Measurements from ENCODE around the gene ATM.

Gene ATM

GRCh38 chr11:108235633-108236032 is 12.8 kb downstream of the ATM start:
- TF ChIP-seq CTCF (IDR thresholded peaks at IDR 0.05; ENCODE audit: low read depth, low read length, missing control alignments), result no peak
- H3K4me3 ChIP-seq (ENCODE audit: low read depth, low read length), result no peak overlapping the region
- no peak for DNase-seq (ENCODE audit: low read depth)
- in situ Hi-C loops (cut with HindIII; ENCODE audit: low sequenced_read_pairs), result no loop called here

DNA sequence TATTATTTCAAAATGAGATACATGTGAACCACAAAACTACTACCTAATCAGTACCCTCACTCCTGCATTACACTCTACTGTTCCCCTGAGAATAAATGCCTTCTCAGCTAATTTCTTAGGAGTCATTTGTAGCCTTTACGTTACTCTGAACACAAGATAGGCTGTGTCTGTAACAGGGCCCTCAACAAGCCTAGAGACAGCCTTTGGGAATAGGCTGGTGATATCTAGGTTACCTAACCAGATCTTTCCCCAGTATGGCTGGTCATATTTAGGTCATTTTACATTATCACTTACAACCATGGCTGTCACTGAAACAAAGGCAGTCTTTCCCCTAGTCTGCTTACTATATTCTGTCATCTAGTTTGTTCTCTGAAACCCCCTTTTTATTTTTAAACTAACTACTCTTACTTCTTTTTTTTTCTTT is 14.2 kb downstream of the ATM start:
- no peak for DNase-seq (ENCODE audit: low read depth)
- no peak for TF ChIP-seq CTCF (IDR thresholded peaks at IDR 0.05; ENCODE audit: low read depth, low read length, missing control alignments)
- in situ Hi-C loops (cut with HindIII; ENCODE audit: low sequenced_read_pairs), result no loop called here
- H3K4me3 ChIP-seq (ENCODE audit: low read depth, low read length), result no peak overlapping the region

GRCh38 chr11:108239076-108239475 is 16.2 kb downstream of the ATM start:
- no peak overlapping the region for H3K4me3 ChIP-seq (ENCODE audit: low read depth, low read length)
- TF ChIP-seq CTCF (IDR thresholded peaks at IDR 0.05; ENCODE audit: low read depth, low read length, missing control alignments), result no peak
- in situ Hi-C loops (cut with HindIII; ENCODE audit: low sequenced_read_pairs), result no loop called here
- no peak for DNase-seq (ENCODE audit: low read depth)

- no peak overlapping the region for H3K4me3 ChIP-seq (ENCODE audit: low read depth, low read length)
- TF ChIP-seq CTCF (IDR thresholded peaks at IDR 0.05; ENCODE audit: low read depth, low read length, missing control alignments), result no peak
- in situ Hi-C loops (cut with HindIII; ENCODE audit: low sequenced_read_pairs), result no loop called here
- no peak for DNase-seq (ENCODE audit: low read depth)
Observed at GRCh38 chr11:108241330-108242037, 18.6 kb downstream of the ATM start.

DNA sequence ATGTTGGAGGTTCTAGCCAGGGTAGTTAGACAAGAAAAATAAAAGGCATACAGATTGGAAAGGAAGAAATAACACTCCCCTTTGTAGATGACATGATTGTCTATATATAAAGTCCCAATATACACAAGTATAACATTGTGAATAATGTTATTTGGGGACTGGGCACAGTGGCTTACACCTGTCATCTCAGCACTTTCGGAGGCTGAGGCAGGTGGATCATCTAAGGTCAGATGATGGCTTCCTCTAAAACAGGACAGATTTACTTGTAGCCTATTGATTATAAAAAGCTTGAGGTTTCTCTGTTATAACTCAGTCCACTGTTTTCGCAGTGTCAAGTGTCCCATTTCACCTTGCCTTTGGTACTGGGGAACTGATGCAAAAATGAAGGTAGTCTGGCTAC is 19.6 kb downstream of the ATM start:
- DNase-seq (ENCODE audit: low read depth), result no peak
- in situ Hi-C loops (cut with HindIII; ENCODE audit: low sequenced_read_pairs), result no loop called here
- TF ChIP-seq CTCF (IDR thresholded peaks at IDR 0.05; ENCODE audit: low read depth, low read length, missing control alignments), result no peak
- H3K4me3 ChIP-seq (ENCODE audit: low read depth, low read length), result no peak overlapping the region

GRCh38 chr11:108246308-108246707 is 23.4 kb downstream of the ATM start:
- DNase-seq (ENCODE audit: low read depth), result no peak
- no peak for TF ChIP-seq CTCF (IDR thresholded peaks at IDR 0.05; ENCODE audit: low read depth, low read length, missing control alignments)
- no peak overlapping the region for H3K4me3 ChIP-seq (ENCODE audit: low read depth, low read length)
- in situ Hi-C loops (cut with HindIII; ENCODE audit: low sequenced_read_pairs), result no loop called here

Measured in astrocyte of the cerebellum (primary cell).